Karpas-422 (cell line): Measurements from ENCODE around the gene CCDC57. TPM values are rescaled to one million over a fixed set of nuclear protein-coding genes. Genes with fewer than 3 reads are reported as not detected.

Experiments used
- DNase-seq: peaks from one replicate; pipeline ENCODE4 v3.0.0-alpha.2; 2015
- H2AFZ ChIP-seq: fragments of 200-600 bp; sonication (generic); 2 replicates; pipeline ENCODE4 v1.6.1; 2014; ENCODE audit warnings: antibody characterized with exemption, low read length, mixed read lengths
- H3K27ac ChIP-seq: fragments of 200-600 bp; sonication (generic); 2 replicates; pipeline ENCODE4 v1.5.1; 2014; ENCODE audit warnings: mild to moderate bottlenecking, low read length, moderate library complexity
- H3K27me3 ChIP-seq: fragments of 200-600 bp; sonication (generic); 2 replicates; pipeline ENCODE4 v1.6.1; 2014; ENCODE audit warnings: low read length, mixed read lengths
- H3K36me3 ChIP-seq: fragments of 200-600 bp; sonication (generic); 2 replicates; pipeline ENCODE4 v1.6.1; 2014; ENCODE audit warnings: low read length, mixed read lengths; ENCODE audit not compliant: insufficient read depth
- H3K4me1 ChIP-seq: fragments of 200-600 bp; sonication (generic); 2 replicates; pipeline ENCODE4 v1.6.1; 2014; ENCODE audit warnings: mild to moderate bottlenecking, low read length, mixed read lengths
- H3K4me2 ChIP-seq: fragments of 200-600 bp; sonication (generic); 2 replicates; pipeline ENCODE4 v1.6.1; 2014; ENCODE audit warnings: low read length, low read depth, mild to moderate bottlenecking; ENCODE audit not compliant: poor library complexity, severe bottlenecking
- H3K4me3 ChIP-seq: fragments of 200-600 bp; sonication (generic); 2 replicates; pipeline ENCODE4 v1.5.1; 2014; ENCODE audit warnings: mild to moderate bottlenecking, antibody characterized with exemption, low read length, mixed read lengths
- H3K79me2 ChIP-seq: fragments of 200-600 bp; sonication (generic); 2 replicates; pipeline ENCODE4 v1.6.1; 2014; ENCODE audit warnings: mild to moderate bottlenecking, low read length, mixed read lengths
- H3K9ac ChIP-seq: fragments of 200-600 bp; sonication (generic); 2 replicates; pipeline ENCODE4 v1.6.0; 2014; ENCODE audit warnings: low read length
- H3K9me2 ChIP-seq: fragments of 200-600 bp; sonication (generic), shearing (Covaris generic); replicated peaks from 2 replicates; pipeline ENCODE4 v1.6.0; 2014; ENCODE audit warnings: mild to moderate bottlenecking, low read length, moderate library complexity; ENCODE audit not compliant: insufficient read depth
- H3K9me3 ChIP-seq: fragments of 300-700, 200-600 bp; sonication (generic); 2 replicates; pipeline ENCODE4 v1.6.1; 2014; ENCODE audit warnings: low read length, mixed read lengths
- H4K20me1 ChIP-seq: fragments of 200-600 bp; sonication (generic); 2 replicates; pipeline ENCODE4 v1.6.1; 2014; ENCODE audit warnings: mild to moderate bottlenecking, antibody characterized with exemption, low read length, low read depth; ENCODE audit not compliant: insufficient read depth
- total RNA-seq: library from RNA; depleted of rRNA; stranded (reverse); fragments of >200 nt; shearing (Covaris generic); gene quantifications from 2 replicates; pipeline ENCODE4 v1.2.3, GENCODE V29; 2014; ENCODE audit warnings: low replicate concordance

Gene CCDC57
- total RNA-seq, 1 experiment from 2014 or later: 31.3 TPM

- H3K4me3 ChIP-seq: no peak overlapping the region
- H3K79me2 ChIP-seq: no peaks in the 10 kb centered on the region
- no peak overlapping the region for H3K27ac ChIP-seq
- peaks cover 27% of the 10 kb centered on the region; the same call in 1 of the 2 replicates for H4K20me1 ChIP-seq
- H2AFZ ChIP-seq: no peak overlapping the region
- H3K9ac ChIP-seq: no peak overlapping the region
- no peak overlapping the region for H3K4me2 ChIP-seq
- H3K4me1 ChIP-seq: no peaks in the 10 kb centered on the region
- no peaks in the 10 kb centered on the region for H3K9me2 ChIP-seq
- H3K27me3 ChIP-seq: no peaks in the 10 kb centered on the region
- no peak for DNase-seq
- H3K36me3 ChIP-seq: peaks cover 11% of the 10 kb centered on the region; the same call in 1 of the 2 replicates
- H3K9me3 ChIP-seq: no peaks in the 10 kb centered on the region
Measured at GRCh38 chr17:82083533-82084359, 128.9 kb downstream of the CCDC57 start.

- Histone ChIP-seq H3K79me2 (no peaks in the 10 kb centered on the region), H3K27me3 (no peaks in the 10 kb centered on the region), H3K27ac (no peak overlapping the region), H3K36me3 (peaks cover 11% of the 10 kb centered on the region; the same call in 1 of the 2 replicates), H3K9ac (no peak overlapping the region), H2AFZ (no peak overlapping the region), H3K9me3 (no peaks in the 10 kb centered on the region), H3K4me1 (no peaks in the 10 kb centered on the region), H3K4me2 (no peak overlapping the region), H3K9me2 (no peaks in the 10 kb centered on the region), H4K20me1 (peaks cover 30% of the 10 kb centered on the region; the same call in 1 of the 2 replicates), H3K4me3 (no peak overlapping the region)
- no peak for DNase-seq
Measured at GRCh38 chr17:82083009-82083408, 129.6 kb downstream of the CCDC57 start.

- H3K36me3 ChIP-seq: peaks cover 8% of the 10 kb centered on the region; the same call in 1 of the 2 replicates
- no peak overlapping the region for H3K4me3 ChIP-seq
- no peak overlapping the region for H3K9ac ChIP-seq
- DNase-seq: no peak
- H2AFZ ChIP-seq: no peak overlapping the region
- no peak overlapping the region for H3K4me2 ChIP-seq
- no peaks in the 10 kb centered on the region for H3K9me3 ChIP-seq
- H3K4me1 ChIP-seq: no peaks in the 10 kb centered on the region
- peaks cover 35% of the 10 kb centered on the region; the same call in 1 of the 2 replicates for H4K20me1 ChIP-seq
- H3K9me2 ChIP-seq: no peaks in the 10 kb centered on the region
- no peaks in the 10 kb centered on the region for H3K79me2 ChIP-seq
- no peaks in the 10 kb centered on the region for H3K27me3 ChIP-seq
- H3K27ac ChIP-seq: no peak overlapping the region
Measured at GRCh38 chr17:82082456-82082855, 130.2 kb downstream of the CCDC57 start.

- Histone ChIP-seq H3K79me2 (no peaks in the 10 kb centered on the region), H3K4me3 (no peak overlapping the region), H3K27ac (no peak overlapping the region), H3K4me1 (no peaks in the 10 kb centered on the region), H3K4me2 (no peak overlapping the region), H3K36me3 (peaks cover 8% of the 10 kb centered on the region; the same call in 1 of the 2 replicates), H3K27me3 (no peaks in the 10 kb centered on the region), H2AFZ (no peak overlapping the region), H3K9me2 (no peaks in the 10 kb centered on the region), H3K9me3 (no peaks in the 10 kb centered on the region), H4K20me1 (peaks cover 35% of the 10 kb centered on the region; the same call in 1 of the 2 replicates), H3K9ac (no peak overlapping the region)
- no peak for DNase-seq
Measured at GRCh38 chr17:82081966-82082365, 130.7 kb downstream of the CCDC57 start.

GRCh38 chr17:82081546-82081945 lies 131.1 kb downstream of the CCDC57 start:
- Histone ChIP-seq H3K9me3 (no peaks in the 10 kb centered on the region), H3K9me2 (no peaks in the 10 kb centered on the region), H3K4me2 (no peak overlapping the region), H3K4me3 (no peak overlapping the region), H3K9ac (no peak overlapping the region), H3K4me1 (no peaks in the 10 kb centered on the region), H3K36me3 (peaks cover 8% of the 10 kb centered on the region; the same call in 1 of the 2 replicates), H4K20me1 (peaks cover 35% of the 10 kb centered on the region; the same call in 1 of the 2 replicates), H3K27ac (no peak overlapping the region), H3K27me3 (no peaks in the 10 kb centered on the region), H2AFZ (no peak overlapping the region), H3K79me2 (no peaks in the 10 kb centered on the region)
- no peak for DNase-seq

GRCh38 chr17:82080789-82081464 lies 131.7 kb downstream of the CCDC57 start:
- peaks cover 8% of the 10 kb centered on the region; the same call in 1 of the 2 replicates for H3K36me3 ChIP-seq
- H3K4me3 ChIP-seq: no peak overlapping the region
- peaks cover 30% of the 10 kb centered on the region; the same call in 1 of the 2 replicates for H4K20me1 ChIP-seq
- H3K79me2 ChIP-seq: no peaks in the 10 kb centered on the region
- H3K4me2 ChIP-seq: no peak overlapping the region
- no peak for DNase-seq
- H3K9me2 ChIP-seq: no peaks in the 10 kb centered on the region
- no peaks in the 10 kb centered on the region for H3K9me3 ChIP-seq
- H3K4me1 ChIP-seq: peaks cover 2% of the 10 kb centered on the region; the same call in 1 of the 2 replicates
- H3K9ac ChIP-seq: no peak overlapping the region
- no peak overlapping the region for H3K27ac ChIP-seq
- no peak overlapping the region for H2AFZ ChIP-seq
- H3K27me3 ChIP-seq: no peaks in the 10 kb centered on the region

- Histone ChIP-seq H3K27ac (no peak overlapping the region), H3K27me3 (no peaks in the 10 kb centered on the region), H3K9ac (no peak overlapping the region), H3K36me3 (peaks cover 4% of the 10 kb centered on the region; the same call in 1 of the 2 replicates), H2AFZ (no peak overlapping the region), H3K4me2 (no peak overlapping the region), H3K4me1 (peaks cover 6% of the 10 kb centered on the region; the same call in 1 of the 2 replicates), H3K4me3 (no peak overlapping the region), H4K20me1 (peaks cover 33% of the 10 kb centered on the region; the same call in 1 of the 2 replicates), H3K9me2 (no peaks in the 10 kb centered on the region), H3K9me3 (no peaks in the 10 kb centered on the region), H3K79me2 (no peaks in the 10 kb centered on the region)
- no peak for DNase-seq
Measured at GRCh38 chr17:82080048-82080788, 132.4 kb downstream of the CCDC57 start.
